ENCODE measurements around the gene DYNC1LI2.

DYNC1LI2 gene

DNA sequence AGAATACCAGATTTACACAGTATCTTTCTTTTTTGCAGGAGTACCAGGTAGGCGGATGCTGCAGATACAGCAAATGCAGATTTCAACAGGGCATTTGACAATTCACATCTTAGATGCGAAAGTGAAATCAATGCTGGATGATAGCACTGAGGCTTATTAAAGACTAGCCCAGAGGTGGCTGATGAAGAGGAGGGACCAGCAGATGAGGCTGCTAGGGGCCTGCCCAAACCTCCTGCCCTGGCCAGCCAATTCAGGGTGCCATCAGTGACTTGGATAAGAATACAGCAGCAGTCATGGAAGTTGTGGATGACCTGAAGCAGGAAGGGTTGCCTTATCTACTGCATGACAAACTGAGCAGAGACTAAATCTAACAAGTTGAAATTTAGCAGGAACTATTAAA lies 1.5 kb upstream of the DYNC1LI2 start:
- Histone ChIP-seq H3K27me3 (ENCODE audit: low read depth, low read length) (no peaks in the 10 kb centered on the region), H3K9me3 (ENCODE audit: control insufficient read depth in 1 of 2, low read length in 2 of 2) (no peaks in the 10 kb centered on the region), H3K4me3 (ENCODE audit: low read depth in 1 of 2, low read length in 2 of 2) (no peak overlapping the region), H3K4me1 (ENCODE audit: control insufficient read depth in 1 of 2, insufficient read depth in 2 of 2, low read length in 2 of 2) (peaks cover 15 to 24% of the 10 kb centered on the region in 2 donors), H3K27ac (ENCODE audit: low read length) (no peak overlapping the region), H3K36me3 (ENCODE audit: control insufficient read depth in 1 of 2, insufficient read depth in 2 of 2, low read length in 2 of 2) (peaks cover 10 to 16% of the 10 kb centered on the region in 2 donors)

DNA sequence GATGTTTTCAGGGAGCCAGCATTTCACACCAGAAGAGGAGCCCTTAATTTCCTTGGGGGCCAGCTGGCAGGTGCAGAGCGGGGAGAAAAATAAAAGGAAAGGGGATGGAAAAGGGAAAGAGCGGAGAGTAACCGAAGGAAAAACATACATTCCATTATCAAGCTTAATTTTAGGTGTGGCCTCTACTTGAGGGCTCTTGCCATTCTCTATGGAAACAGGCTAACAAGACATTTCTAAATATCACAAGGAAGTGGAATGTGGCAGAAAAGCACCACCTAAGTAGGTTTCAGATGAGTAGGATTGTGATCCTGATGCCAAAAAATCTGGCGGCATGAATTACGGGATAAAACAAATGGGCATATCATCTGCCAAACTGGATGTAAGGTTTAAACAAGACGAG lies 970 bp upstream of the DYNC1LI2 start:
- Histone ChIP-seq H3K4me1 (ENCODE audit: control insufficient read depth in 1 of 2, insufficient read depth in 2 of 2, low read length in 2 of 2) (peaks cover 15 to 29% of the 10 kb centered on the region in 2 donors), H3K4me3 (ENCODE audit: low read depth in 1 of 2, low read length in 2 of 2) (peak overlapping the region; percentile 13 to 47), H3K9me3 (ENCODE audit: control insufficient read depth in 1 of 2, low read length in 2 of 2) (no peaks in the 10 kb centered on the region), H3K36me3 (ENCODE audit: control insufficient read depth in 1 of 2, insufficient read depth in 2 of 2, low read length in 2 of 2) (peaks cover 10 to 16% of the 10 kb centered on the region in 2 donors), H3K27ac (ENCODE audit: low read length) (peak overlapping the region; percentile 27), H3K27me3 (ENCODE audit: low read depth, low read length) (no peaks in the 10 kb centered on the region)

DNA sequence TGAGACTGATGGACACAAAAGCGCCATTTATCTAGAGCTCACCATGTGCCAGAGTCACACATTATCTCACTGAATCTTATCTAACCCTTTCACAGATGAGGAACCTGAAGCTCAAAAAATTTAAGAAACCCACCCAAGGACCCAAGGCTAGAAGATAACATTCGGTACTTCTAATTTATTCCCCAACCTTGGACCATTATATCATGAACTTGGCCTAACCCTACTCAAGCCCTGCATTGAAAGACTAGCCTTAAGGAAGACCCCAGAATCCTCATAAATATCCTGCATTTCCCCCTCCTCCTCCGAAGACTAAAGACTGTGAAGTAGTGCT lies 548 bp upstream of the DYNC1LI2 start:
- Histone ChIP-seq H3K27ac (ENCODE audit: low read length) (peak overlapping the region; percentile 27), H3K27me3 (ENCODE audit: low read depth, low read length) (no peaks in the 10 kb centered on the region), H3K36me3 (ENCODE audit: control insufficient read depth in 1 of 2, insufficient read depth in 2 of 2, low read length in 2 of 2) (peaks cover 10 to 16% of the 10 kb centered on the region in 2 donors), H3K9me3 (ENCODE audit: control insufficient read depth in 1 of 2, low read length in 2 of 2) (no peaks in the 10 kb centered on the region), H3K4me1 (ENCODE audit: control insufficient read depth in 1 of 2, insufficient read depth in 2 of 2, low read length in 2 of 2) (peaks cover 15 to 33% of the 10 kb centered on the region in 2 donors), H3K4me3 (ENCODE audit: low read depth in 1 of 2, low read length in 2 of 2) (peak overlapping the region; percentile 13 to 47)

DNA sequence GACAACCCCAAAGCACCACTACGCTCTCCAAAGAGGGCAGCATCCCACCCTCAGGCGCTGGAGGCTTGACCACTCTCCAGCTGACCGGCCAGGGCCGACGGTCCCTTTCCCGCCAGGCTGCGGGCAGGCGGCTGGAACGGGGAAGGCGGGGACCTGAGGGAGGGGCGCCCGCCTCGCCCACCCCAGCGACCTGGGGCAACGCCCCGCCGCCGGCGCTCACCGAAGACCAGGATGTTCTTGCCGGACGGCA lies 431 bp downstream of the DYNC1LI2 start:
- Histone ChIP-seq H3K27ac (ENCODE audit: low read length) (peak overlapping the region; percentile 76), H3K4me3 (ENCODE audit: low read depth in 1 of 2, low read length in 2 of 2) (peak overlapping the region; percentile 94 to 100), H3K36me3 (ENCODE audit: control insufficient read depth in 1 of 2, insufficient read depth in 2 of 2, low read length in 2 of 2) (peaks cover 14 to 18% of the 10 kb centered on the region in 2 donors), H3K27me3 (ENCODE audit: low read depth, low read length) (no peaks in the 10 kb centered on the region), H3K4me1 (ENCODE audit: control insufficient read depth in 1 of 2, insufficient read depth in 2 of 2, low read length in 2 of 2) (peaks cover 15 to 40% of the 10 kb centered on the region in 2 donors), H3K9me3 (ENCODE audit: control insufficient read depth in 1 of 2, low read length in 2 of 2) (no peaks in the 10 kb centered on the region)

DNA sequence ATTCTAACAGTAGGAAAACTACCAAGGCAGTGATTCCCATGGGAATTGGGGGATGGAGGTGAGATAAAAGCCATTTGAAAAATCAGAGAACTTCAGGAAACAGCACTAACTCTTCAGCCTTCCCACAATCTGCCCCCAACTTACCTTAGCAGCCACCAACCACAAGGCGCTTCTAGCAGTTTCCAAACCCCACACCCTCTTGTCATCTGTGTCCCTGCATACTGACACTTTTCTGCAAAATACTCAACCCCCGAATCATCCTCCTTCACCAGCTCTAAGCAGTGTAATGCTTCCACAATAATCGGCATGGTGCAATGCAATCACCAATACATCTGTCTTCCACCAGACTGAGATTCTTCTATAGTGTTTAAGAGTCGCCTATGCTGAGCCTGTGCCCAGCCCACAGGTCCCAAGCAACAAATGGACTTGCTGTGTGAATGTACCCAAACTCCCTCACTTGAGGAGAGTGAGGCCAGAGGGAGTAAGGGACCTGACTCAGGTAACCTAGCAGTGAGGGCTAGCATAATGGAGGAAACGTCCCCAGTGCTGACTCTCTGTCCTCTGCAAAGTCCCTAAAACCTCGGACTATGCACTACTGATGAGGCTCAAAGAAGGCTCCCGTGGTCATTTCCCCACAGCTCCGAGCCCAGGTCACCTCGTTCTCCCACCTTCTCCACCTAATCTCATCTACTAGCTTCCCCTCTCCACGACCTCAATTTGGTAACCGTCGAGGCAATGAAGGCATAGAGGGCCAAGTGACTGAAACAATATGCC lies 943 bp downstream of the DYNC1LI2 start:
- Histone ChIP-seq H3K9me3 (ENCODE audit: control insufficient read depth in 1 of 2, low read length in 2 of 2) (no peaks in the 10 kb centered on the region), H3K27ac (ENCODE audit: low read length) (peak overlapping the region; percentile 76), H3K4me3 (ENCODE audit: low read depth in 1 of 2, low read length in 2 of 2) (peak overlapping the region; percentile 94 to 100), H3K27me3 (ENCODE audit: low read depth, low read length) (no peaks in the 10 kb centered on the region), H3K4me1 (ENCODE audit: control insufficient read depth in 1 of 2, insufficient read depth in 2 of 2, low read length in 2 of 2) (peaks cover 15 to 41% of the 10 kb centered on the region in 2 donors), H3K36me3 (ENCODE audit: control insufficient read depth in 1 of 2, insufficient read depth in 2 of 2, low read length in 2 of 2) (peaks cover 14 to 19% of the 10 kb centered on the region in 2 donors)

DNA sequence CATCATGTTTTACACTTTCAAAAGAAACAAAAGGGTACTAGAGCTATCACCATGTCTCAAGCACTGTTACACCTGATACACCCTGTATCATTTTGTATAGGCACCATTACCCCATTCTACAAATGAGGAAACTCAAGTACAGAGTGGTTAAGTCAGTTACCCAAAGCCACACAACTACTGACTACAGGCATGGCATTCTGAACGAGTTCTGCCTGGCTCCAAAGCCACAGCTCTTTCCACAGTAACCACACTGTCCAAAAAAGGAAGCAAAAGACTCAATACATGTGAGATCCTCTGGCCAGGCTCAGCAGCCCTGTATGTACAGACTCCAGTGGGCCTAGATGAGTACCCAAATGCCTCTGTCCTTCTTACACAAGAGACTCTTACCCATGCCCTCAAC lies 4.7 kb downstream of the DYNC1LI2 start:
- Histone ChIP-seq H3K27ac (ENCODE audit: low read length) (peak overlapping the region; percentile 10), H3K36me3 (ENCODE audit: control insufficient read depth in 1 of 2, insufficient read depth in 2 of 2, low read length in 2 of 2) (peaks cover 18 to 23% of the 10 kb centered on the region in 2 donors), H3K4me3 (ENCODE audit: low read depth in 1 of 2, low read length in 2 of 2) (no peak overlapping the region), H3K4me1 (ENCODE audit: control insufficient read depth in 1 of 2, insufficient read depth in 2 of 2, low read length in 2 of 2) (peaks cover 23 to 50% of the 10 kb centered on the region in 2 donors), H3K27me3 (ENCODE audit: low read depth, low read length) (no peaks in the 10 kb centered on the region), H3K9me3 (ENCODE audit: control insufficient read depth in 1 of 2, low read length in 2 of 2) (no peaks in the 10 kb centered on the region)

DNA sequence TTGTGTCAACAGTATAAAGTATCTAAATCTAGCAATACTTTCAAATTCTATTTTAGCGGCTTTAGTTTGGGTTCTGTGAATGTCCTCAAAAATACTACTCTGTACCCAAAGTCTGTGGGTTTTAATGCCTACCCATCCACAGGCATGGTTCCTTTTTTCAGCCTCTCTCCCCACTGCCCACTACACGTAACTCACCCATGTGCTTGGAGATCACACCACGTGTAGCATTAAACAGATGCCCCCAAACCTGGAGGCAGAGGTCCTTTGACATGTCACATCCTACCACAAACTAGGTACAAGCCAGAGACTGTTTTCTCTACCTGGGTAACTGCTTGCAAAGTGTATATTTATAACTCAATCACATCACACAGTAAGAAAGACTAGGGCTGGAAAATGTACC lies 5.4 kb downstream of the DYNC1LI2 start:
- Histone ChIP-seq H3K4me1 (ENCODE audit: control insufficient read depth in 1 of 2, insufficient read depth in 2 of 2, low read length in 2 of 2) (peaks cover 27 to 54% of the 10 kb centered on the region in 2 donors), H3K27ac (ENCODE audit: low read length) (no peak overlapping the region), H3K4me3 (ENCODE audit: low read depth in 1 of 2, low read length in 2 of 2) (no peak overlapping the region), H3K9me3 (ENCODE audit: control insufficient read depth in 1 of 2, low read length in 2 of 2) (no peaks in the 10 kb centered on the region), H3K27me3 (ENCODE audit: low read depth, low read length) (no peaks in the 10 kb centered on the region), H3K36me3 (ENCODE audit: control insufficient read depth in 1 of 2, insufficient read depth in 2 of 2, low read length in 2 of 2) (peaks cover 21 to 22% of the 10 kb centered on the region in 2 donors)

DNA sequence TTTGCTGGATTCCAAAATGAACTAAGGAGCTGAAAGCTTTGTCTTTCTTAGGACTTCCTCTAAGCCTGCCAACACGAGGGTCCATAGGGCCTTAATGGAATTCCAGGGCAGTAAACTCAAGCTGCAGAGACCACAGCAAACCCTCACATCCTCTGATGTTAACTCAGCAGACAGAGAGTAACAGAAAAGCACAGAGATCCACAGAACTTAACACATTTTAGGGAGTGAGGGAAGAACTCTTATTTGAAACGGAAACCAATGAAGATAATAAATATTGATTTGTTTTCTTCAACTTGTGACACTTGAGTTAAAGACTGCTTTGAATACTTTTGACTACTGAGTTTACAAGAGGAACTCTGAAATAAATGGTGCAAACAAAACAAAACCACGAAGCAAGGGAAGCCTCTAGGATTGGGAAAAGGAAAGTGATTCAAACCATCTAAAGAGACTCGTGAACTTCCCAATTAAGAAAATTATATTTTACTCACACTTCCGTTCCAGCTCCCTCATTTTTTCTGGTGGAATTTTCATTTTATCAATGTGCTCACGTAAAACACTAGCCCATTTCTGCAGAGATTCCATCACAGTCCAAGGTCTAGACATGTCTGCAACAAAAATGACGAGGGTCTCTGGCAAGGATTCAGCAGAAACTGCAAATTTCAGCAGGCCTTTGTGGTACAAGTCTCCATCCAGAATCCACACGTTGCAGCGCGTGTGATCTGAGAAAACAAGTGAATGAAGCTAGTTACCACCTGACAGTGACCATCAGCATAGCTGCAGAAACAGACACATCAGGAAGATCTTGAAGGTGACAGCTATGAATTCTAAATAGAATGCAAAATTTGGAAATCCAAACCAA lies 9.2 kb downstream of the DYNC1LI2 start:
- H3K4me1 ChIP-seq (ENCODE audit: control insufficient read depth in 1 of 2, insufficient read depth in 2 of 2, low read length in 2 of 2): peaks cover 22 to 41% of the 10 kb centered on the region in 2 donors
- peaks cover 18 to 34% of the 10 kb centered on the region in 2 donors for H3K36me3 ChIP-seq (ENCODE audit: control insufficient read depth in 1 of 2, insufficient read depth in 2 of 2, low read length in 2 of 2)
- no peak overlapping the region for H3K4me3 ChIP-seq (ENCODE audit: low read depth in 1 of 2, low read length in 2 of 2)

DNA sequence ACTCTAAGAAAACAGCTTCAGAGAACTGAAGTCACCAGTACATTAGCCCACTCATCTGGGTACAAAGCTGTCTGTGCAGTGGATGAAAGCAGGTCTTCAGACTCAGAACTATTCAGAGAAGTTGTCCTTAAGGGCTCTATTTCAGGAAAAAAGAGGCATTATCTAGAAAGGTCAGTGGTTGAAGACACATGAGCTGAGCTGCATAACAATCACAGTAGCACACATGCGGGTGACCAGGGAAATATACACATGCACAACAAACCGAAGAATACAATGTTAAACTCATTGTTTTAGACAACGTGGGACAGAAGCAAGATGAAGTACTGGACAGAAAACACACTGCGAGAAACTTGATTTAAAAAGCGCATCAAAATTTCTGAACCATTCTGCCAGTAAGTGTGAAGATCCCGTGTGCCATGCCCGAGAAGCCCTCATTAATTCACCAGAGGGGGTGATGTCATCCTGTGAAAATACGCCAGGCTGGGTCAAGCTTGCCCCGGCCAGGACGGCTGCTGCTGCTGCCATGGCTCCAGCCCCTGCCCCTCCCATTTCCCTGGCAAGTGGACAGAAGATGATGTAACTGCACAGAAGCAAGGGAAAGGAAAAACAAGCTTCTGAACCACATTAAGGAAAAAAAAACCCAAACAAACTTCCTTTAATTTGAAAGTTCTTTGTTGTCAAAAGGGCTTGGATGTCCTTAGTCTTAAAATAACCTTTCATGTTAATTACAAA lies 10.1 kb downstream of the DYNC1LI2 start:
- Histone ChIP-seq H3K27ac (ENCODE audit: low read length) (peak overlapping the region; percentile 75), H3K27me3 (ENCODE audit: low read depth, low read length) (no peaks in the 10 kb centered on the region), H3K9me3 (ENCODE audit: control insufficient read depth in 1 of 2, low read length in 2 of 2) (no peaks in the 10 kb centered on the region), H3K36me3 (ENCODE audit: control insufficient read depth in 1 of 2, insufficient read depth in 2 of 2, low read length in 2 of 2) (peaks cover 21 to 34% of the 10 kb centered on the region in 2 donors), H3K4me1 (ENCODE audit: control insufficient read depth in 1 of 2, insufficient read depth in 2 of 2, low read length in 2 of 2) (peaks cover 22 to 34% of the 10 kb centered on the region in 2 donors), H3K4me3 (ENCODE audit: low read depth in 1 of 2, low read length in 2 of 2) (peak overlapping the region in 1 of 2 donors; percentile 4)

More for the DNA sequence above, 9.2 kb downstream of the DYNC1LI2 start:
- H3K9me3 ChIP-seq (ENCODE audit: control insufficient read depth in 1 of 2, low read length in 2 of 2): no peaks in the 10 kb centered on the region
- H3K27me3 ChIP-seq (ENCODE audit: low read depth, low read length): no peaks in the 10 kb centered on the region
- peak overlapping the region; percentile 75 for H3K27ac ChIP-seq (ENCODE audit: low read length)

DNA sequence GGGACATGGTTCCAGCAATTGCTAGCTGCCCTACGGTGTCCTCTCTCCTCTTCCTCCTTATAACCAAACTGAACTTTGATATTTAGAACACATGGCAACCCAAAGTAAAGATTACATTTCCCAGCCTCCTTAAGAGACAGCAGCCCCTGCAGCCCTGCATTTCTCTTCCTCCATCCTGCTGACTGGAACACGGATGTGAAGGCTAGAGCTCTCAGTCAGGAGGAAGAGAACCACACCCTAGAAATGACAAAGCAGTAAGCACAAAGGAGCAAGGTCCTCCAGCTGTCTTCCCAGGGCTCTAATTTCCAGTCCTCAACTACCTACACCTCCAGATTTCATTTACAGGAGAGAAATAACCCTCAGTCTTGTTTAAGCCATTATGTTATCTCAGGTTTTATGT lies 10.9 kb downstream of the DYNC1LI2 start:
- Histone ChIP-seq H3K9me3 (ENCODE audit: control insufficient read depth in 1 of 2, low read length in 2 of 2) (no peaks in the 10 kb centered on the region), H3K36me3 (ENCODE audit: control insufficient read depth in 1 of 2, insufficient read depth in 2 of 2, low read length in 2 of 2) (peaks cover 26 to 31% of the 10 kb centered on the region in 2 donors), H3K4me1 (ENCODE audit: control insufficient read depth in 1 of 2, insufficient read depth in 2 of 2, low read length in 2 of 2) (peaks cover 22 to 31% of the 10 kb centered on the region in 2 donors), H3K4me3 (ENCODE audit: low read depth in 1 of 2, low read length in 2 of 2) (peak overlapping the region in 1 of 2 donors; percentile 4), H3K27ac (ENCODE audit: low read length) (peak overlapping the region; percentile 75), H3K27me3 (ENCODE audit: low read depth, low read length) (no peaks in the 10 kb centered on the region)

DNA sequence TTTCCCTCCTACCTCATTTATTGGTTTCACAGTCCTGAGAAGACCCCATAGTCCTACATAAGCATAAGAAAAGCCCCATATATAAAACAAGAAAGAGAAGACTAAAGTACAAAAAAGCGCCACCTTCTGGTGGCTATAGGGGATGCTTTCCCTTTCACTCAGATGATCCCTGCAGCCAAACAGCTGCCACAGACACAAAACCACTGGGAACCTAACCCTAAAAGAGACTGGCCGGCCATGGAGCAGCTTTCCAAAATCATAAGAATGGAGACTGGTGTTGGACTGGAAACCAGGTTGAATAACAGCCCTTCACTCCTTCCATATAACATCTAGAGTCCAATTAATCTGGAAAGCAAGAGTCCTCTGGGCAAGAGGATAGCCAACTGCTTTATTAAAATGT lies 11.4 kb downstream of the DYNC1LI2 start:
- H3K4me3 ChIP-seq (ENCODE audit: low read depth in 1 of 2, low read length in 2 of 2): peak overlapping the region in 1 of 2 donors; percentile 4
- H3K36me3 ChIP-seq (ENCODE audit: control insufficient read depth in 1 of 2, insufficient read depth in 2 of 2, low read length in 2 of 2): peaks cover 29 to 31% of the 10 kb centered on the region in 2 donors
- peaks cover 22 to 31% of the 10 kb centered on the region in 2 donors for H3K4me1 ChIP-seq (ENCODE audit: control insufficient read depth in 1 of 2, insufficient read depth in 2 of 2, low read length in 2 of 2)
- no peaks in the 10 kb centered on the region for H3K27me3 ChIP-seq (ENCODE audit: low read depth, low read length)
- H3K27ac ChIP-seq (ENCODE audit: low read length): peak overlapping the region; percentile 75
- no peaks in the 10 kb centered on the region for H3K9me3 ChIP-seq (ENCODE audit: control insufficient read depth in 1 of 2, low read length in 2 of 2)

All from muscle layer of duodenum (tissue), 2 donors.